Activated T-cell treated with anti-CD3 and anti-CD28 coated beads for 24 hours (primary cell): Measurements from ENCODE around the gene SNX33.
"Not testable (repeated sequence)": the region's sequence is repeated elsewhere in the genome, so short reads cannot be mapped to it uniquely, and the experiment has no call there.

Experiments used
- DNase-seq: peaks from one replicate; pipeline ENCODE4 v3.0.0-alpha.2; 2020; ENCODE audit warnings: low read depth

SNX33 gene

DNA sequence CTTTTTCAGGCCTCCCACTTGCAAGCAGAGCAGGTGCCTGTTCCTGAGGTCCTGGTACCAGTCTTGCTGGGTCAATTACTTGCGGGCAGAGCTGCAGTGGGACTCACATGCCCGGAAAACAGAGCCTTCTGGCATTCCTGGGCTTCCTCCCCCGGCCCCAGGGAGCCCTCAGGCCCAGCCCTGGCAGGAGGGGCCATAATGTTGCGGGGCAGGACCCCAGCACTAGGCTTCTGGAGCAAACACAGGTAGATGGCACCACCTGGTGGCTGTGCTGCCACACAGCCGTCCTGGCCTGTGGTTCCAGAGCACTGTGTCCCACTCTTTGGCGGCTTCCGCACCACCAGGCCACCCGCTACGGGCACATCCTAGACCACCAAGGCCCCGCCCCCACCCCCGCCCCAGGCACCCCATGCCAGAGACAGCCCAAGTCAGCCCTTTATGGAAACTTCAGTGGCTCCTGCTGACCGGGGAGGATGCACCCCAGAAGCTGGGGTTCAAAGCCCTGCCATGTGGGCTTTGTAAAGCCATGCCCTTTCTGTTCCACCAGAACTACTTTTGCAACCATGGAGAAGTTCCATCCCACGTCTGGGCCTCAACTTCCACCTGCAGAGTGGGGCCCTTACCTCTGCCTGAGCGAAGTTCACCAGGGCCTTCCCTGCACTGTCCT, 36.1 kb downstream of the SNX33 start:
- peak; percentile 61 for DNase-seq

DNA sequence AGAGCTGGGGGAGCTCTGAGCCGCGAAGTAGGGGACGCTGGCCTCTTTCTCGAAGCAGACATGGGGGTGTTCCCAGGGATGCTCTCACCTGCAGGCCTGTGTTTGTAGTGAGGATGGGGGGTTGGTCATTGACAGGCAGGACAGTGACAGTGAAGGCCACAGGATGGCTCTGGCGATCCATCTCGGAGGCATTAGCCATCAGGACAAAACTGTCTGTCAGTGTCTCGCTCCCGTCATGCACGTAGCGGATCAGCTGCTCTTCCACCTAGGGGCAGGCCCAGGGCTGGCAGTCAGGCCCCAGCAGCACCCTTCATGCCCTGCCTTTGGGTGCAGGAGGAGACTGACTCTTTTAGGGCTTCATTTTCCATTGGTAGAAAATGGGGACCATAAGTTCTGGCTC, 36.9 kb downstream of the SNX33 start:
- no peak for DNase-seq

DNA sequence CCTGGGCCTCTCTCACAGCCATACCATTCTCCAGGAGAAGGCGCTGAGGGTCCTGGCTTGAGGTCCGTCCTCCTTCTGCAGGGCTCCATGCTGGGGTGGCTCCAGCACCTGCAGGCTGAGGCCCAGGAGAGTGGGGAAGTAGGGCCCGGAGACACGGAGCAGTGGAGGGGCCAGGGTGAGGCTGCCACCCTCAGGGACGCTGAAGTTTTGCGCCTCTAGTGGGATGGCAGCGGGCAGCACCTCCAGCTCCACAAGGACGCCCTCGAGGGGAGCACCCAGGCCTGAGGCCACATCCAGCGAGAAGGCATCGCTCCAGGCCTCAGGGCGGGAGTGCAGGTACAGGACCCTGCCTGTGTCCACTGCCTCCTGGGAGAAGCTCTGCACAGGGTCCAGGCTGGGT, 37.5 kb downstream of the SNX33 start:
- DNase-seq, result no peak

DNA sequence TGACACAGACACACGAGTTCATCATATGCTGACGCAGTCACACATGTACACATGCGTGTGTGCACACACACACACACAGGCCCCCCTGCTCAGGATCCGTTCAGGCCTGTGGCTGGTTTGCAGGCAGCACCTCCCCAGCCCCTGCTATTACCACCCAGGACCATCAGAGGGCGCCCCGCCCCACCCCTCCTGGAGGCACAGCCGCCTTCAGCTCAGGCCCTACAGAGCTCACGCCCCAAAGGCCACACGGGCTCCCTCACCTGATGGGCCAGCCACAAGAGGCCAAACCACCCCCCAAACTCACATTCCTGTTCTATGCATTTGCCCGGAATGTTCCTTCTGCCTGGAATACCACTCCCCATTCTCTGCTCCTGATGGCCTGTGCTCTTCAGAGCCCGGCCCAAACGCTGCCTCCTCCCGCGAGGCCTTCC, 38.5 kb downstream of the SNX33 start:
- DNase-seq, result peak; percentile 72

DNA sequence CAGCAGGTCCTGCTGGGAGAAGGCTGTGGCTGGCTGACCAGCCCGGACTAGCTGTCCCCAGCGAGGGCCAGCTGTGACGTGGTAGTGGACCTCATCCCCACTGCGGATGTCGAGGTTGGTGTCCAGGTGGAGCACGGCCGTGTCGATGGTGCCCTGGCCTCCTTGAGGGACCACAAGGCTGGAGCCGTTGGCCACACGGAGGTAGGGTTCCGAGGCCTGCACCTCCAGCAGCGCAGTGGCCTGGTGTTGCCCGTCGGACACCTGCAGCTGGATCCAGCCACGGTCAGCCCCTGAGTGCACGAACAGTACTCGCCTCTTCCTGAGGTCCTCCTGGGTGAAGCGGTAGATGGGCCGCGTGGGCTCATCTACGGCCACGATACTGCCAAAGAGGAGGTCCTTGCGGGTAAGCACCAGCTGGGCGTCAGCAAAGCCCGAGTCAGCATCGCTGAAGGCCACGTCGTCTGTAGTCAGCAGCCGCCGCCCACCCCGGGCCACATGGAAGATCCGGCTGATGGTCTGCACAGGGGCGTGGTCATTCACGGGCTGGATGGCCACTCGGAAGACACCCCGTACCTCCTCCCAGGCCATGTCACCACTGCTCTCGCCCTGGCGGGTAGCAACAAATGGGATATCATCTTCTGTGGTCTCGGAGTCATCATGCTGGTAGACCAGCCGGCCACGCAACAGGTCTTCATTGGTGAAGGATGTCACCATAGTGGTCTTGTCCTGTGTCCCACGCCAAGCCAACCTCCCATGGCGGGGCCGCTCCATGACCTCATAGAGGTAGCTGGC, 40.0 kb downstream of the SNX33 start:
- no peak for DNase-seq

DNA sequence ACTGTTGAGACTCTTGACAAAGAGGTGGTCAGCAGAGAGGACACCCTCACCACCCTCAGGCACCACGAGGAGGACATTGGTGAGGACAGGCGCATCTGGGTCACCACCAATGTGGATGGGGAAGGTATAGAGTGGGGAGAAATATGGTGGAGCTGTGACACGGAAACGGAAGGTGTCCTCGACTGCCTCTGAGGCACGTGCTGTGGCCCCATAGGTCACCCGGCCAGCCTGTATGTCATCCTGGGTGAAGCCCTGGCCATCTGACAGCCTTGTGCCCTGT, 40.5 kb downstream of the SNX33 start:
- no peak for DNase-seq

DNA sequence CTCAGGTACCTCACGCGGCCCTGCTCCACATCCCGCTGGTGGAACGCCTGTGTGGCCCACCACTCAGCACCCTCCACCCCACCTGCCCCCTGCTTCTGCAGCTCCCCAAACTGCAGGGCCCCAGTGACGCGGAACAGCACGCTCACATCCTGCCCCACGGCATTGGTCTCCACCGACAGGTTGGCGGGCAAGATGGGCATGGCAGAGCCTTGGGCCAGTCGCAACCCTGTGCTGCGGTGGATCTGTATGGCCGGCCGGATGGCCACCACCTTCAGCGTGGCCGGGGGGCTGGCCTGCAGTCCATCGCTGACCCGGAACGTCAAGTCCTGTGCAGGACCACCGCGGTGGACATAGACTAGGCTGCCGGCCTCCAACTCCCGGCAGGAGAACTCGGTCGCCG, 41.1 kb downstream of the SNX33 start:
- no peak for DNase-seq

DNA sequence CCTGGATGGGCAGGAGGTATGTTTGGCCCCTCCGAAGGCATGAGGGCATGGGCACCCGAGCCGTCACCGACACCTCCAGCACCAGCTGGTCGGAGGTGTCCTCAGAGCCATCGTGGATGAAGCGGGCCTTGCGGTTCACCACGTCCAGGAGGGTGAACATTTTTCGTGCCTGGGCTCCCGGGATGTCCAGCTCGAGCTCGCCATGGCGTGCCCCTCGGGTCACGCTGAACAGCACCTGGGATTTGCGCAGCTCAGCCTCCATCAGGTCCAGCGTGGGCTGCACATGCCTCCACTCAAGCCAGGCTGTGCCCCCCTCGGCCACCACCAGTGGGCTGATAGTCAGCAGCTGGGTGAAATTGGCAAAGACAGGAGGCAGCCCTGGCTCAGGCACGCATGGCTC, 41.7 kb downstream of the SNX33 start:
- not testable (repeated sequence) for DNase-seq

DNA sequence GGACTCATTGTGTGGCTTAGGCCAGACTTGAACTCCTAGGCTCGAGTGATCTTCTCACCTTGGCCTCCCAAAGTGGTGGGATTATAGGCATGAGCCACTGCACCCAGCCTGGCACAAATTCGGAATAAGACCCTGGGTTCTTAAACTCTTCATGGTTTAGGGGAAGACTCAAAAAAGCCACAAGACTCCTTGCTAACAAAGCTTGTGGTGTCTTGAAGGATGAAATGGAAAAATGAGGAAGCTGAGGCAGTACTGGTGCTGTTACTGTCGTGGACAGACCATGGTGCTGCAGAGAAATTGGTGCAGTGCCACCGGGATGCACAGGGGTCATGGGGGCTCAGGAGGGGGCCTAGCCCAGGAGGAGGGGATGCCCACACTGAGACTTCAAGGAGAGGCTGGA, 44.6 kb downstream of the SNX33 start:
- not testable (repeated sequence) for DNase-seq

DNA sequence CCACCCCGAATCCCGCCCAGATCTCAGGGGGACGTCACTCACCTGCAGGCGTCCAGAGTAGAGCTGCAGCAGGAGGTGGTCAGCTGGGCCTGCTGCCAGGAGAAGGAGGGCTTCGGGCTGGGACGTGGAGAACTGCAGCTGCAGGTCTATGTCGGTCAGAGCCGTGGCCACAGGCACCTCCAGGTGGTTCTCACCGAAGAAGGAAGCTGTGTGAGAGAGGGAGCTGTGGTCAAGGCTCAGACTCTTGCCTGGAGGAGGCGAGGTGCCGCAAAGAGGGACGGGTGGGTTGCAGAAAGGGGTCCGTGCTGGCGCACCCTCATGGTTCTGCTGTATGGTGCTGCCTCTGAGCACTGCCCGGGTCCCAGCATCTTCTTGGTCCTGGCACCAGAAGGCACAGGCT, 45.3 kb downstream of the SNX33 start:
- DNase-seq, result not testable (repeated sequence)

DNA sequence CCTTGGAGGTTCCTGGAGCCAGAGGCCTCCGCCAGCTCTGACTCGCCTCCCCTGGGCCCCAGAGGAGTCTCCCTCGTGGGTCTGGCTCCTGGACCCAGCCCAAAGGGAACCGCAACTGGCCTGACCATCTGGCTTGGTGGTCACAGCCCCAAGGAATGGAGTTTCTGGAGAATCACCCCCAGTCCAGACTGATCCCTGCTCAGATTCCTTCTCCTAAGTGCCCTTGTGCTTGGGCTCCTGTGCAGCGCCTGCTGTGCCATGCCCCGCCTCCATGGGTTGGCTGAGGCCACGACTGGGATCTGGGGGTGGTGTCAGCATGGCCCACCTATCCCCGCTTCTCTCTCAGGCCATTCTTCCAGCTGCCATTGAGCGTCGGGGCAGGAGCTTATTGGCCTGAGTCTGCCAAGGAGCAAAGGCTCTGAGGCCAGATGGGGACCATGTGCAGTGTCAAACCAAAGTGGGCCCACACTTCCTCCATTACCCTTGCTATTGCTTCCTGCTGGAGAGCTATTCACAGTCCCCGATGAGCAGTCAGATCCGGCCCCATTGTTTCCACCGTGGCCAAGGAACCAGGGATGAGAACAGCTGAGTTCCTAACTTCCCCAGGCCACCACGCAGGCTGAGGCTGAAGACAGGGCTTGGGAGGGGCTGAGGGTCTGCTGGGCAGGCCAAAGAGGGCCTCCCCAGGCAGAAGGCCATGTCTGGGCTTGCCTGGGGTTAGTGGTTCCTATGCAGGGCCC, 46.0 kb downstream of the SNX33 start:
- DNase-seq, result no peak

DNA sequence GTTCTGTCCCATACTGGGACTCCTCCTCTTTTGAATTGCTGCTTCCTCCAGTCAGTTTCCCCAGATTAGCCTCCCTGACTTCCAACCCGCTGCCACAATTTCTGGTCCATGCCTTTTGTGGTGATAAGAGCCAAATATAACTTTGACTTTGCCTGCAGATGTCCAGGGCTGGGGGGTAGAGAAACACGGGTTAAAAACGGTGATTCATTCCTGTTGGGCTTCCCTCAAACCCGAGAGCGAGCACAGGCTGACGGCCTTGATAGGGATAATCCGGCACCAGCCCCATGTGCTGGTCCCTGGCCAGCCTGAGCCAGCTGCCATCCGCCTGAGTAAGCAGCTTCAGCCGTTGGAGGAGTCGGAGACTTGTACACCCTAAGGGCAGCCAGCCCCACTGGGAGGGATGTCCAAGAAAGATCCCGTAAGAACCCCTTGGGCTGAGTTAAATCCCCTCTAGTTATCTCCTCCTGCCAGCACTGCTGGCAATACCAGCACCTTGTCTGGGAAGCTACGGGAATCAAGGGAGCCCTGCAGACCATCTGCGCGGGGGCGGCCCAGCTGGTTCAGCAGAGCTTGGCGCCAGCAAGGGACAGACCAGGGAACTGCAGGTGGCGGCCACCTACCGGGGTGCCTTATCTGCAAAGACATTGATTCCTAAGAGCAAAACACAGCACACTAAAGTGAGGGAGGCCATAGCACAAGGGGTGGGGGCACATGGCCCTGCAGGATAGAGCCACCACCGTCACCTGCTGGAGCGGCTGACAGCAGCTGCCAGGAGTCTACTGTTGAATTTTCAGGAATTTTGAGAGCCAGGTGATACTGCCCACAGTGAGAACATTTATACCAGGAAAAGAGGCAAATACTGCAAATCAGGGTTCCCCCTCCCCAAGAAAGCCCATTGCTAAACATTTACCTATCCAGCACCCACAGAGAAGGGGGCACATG, 46.8 kb downstream of the SNX33 start:
- DNase-seq, result no peak

DNA sequence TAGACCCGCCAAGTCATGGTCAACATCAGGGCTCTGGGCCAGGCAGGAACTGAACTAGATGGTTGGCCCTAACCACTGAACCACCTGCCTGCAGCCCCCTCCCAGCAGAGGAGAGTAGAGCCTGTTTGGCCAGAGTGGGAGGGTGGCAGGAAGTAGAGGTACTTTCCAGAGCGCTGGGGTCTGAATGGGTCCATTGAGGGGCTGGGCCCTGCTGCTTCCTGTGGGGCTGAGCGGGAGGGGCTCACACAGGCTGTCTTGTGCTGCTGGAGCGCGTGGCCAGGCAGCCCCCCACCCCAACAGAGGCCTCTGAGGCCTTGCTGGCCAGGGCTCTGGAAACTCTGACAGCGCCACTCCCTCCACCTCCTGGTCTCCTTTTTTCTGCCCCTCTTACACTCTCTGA, 47.5 kb downstream of the SNX33 start:
- DNase-seq, result no peak

DNA sequence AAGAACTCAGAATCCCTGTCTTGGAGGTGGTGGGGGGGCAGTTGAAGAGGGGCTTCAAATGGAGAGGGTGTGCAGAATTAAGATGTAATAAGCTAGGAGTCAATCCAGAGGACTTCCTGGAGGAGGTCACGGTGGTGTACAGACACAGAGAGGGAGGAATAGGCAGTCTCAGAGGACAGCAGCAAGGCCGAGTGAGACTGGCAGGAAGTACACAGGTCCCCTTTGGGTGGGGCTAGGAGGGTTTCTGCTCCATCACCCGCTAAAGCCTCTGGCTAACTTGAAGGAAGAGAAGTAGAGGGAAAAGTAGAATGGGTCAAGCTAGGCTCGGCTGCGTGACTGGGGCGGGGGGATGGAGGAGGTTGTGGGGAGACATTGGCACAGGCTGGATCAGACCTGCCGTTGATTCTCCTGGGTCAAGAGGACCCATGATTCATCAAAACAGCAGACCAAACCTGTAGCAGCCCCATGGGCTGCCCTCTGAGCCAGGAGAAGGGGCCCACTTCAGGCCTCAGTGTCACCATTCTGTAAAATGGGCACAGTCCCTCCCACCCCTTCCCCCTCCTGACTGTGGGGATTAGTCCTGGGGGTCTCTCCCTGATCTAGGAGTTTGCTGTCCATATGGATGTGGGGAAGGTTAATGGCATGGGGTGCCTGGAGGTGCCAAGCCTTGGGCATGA, 48.1 kb downstream of the SNX33 start:
- DNase-seq, result no peak

DNA sequence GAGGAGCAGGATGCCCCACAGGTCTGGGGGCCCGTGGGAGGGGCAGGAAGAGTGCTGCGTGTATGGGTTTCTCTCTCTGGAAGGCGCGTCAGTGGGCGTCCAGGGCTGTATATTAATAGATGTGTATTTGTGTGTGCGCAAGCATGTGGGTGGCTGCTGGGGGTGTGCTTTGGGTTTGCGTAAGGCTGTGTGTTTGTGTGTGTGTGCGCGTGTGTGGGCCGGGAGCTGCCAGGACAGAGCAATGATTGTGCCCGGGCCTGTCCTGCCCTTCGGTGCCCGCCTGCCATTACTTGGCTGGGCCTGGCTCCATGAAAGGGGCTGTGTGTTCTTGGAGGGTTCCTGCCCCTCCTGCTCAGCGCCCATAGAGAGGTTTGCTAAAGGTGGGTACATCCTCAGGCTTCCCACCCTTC, 48.6 kb downstream of the SNX33 start:
- DNase-seq, result no peak

DNA sequence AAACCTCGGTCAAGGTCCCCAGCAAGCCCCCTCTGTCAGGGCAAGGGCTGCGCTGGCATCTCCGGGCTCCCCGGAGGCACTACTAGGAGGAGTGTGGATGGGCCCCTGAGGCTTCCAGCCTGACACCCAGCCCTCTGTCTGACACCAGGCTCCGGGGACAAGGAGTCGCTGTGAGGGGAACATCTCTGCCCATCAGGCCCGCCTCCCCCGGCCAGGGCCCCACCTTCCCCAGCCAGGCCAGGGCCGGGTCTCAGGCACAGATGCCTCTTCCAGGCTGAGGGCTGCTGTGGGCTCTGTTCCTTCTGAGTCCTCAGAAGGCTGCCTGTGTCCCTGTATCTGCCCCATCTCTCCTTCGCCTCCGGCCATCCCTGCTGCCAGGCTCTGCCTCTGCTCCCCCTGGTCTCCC, 49.1 kb downstream of the SNX33 start:
- no peak for DNase-seq

DNA sequence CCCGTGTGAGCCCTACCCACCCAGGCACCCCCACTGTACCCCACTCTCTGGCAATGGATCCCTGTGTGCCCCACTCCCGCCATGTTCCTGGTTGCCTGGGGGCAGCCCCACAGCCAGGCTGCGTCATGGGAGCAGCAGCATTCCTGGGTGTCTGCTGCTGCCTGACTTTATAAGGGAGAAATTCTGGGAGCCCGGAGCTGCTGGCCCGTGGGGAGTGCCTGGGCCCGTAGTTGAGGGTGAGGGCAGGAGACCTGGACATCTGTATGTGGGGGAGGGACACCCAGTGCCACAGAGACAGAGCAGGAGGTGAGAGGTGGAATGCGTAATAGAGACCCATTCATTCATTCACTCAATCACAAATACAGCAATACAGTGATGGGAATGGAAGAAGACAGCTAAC, 49.8 kb downstream of the SNX33 start:
- no peak for DNase-seq

DNA sequence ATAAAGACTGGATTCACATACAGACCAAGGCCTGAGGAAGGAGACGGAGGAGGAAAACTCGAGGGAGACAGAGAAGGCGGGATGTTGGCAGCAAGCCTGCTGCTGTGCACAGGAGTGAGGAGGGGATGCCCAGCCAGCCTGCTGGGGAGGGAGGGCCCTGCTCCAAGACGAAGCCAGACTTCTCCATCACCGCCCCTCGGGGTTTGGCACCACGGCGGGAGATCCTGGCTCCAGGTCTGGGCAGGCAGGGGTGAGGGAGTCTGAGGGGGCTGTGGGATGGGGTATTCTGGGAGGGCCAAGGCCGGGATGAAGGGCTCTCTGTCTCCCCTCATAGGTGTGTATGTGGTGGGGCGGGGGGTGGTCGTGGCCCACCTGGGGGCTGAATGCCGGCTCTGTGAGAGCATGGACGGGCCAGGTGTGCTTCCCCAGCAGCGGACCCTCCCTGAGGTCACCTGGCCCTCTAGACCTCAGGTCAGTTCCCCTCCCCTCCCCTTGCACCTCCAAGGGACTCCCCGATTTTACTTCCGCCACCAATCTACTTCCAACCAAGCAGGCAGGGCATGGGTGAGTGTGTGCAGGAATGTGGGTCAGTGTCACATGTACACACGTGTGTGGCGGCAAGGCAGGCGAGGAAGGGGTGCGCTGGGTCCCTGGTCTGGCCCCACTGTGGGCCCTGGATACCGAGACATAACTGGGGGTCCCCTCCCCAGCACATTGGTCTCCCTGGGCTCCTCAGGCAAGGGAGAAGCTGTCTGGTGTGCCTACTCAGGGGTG, 50.4 kb downstream of the SNX33 start:
- DNase-seq, result not testable (repeated sequence)

DNA sequence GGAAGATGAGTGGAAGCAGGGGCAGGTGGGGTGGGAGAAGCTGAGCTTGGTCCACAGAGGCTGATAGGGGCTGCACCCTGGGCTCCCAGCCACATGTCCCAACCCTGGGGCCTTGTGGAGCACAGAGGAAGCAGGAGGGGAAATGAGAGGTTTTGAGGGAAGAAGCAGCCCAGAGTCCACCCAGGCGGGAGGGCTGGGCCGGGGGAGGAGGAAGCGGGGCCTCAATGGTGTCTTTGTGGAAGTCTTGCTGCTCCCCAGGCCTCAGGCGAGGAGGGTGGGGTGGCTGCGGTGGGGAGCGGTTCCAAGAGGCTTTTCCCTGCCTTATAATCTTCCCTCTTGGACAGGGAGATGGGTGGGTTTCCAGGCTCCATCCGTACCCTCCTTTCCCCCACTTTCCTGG, 51.8 kb downstream of the SNX33 start:
- DNase-seq, result not testable (repeated sequence)

DNA sequence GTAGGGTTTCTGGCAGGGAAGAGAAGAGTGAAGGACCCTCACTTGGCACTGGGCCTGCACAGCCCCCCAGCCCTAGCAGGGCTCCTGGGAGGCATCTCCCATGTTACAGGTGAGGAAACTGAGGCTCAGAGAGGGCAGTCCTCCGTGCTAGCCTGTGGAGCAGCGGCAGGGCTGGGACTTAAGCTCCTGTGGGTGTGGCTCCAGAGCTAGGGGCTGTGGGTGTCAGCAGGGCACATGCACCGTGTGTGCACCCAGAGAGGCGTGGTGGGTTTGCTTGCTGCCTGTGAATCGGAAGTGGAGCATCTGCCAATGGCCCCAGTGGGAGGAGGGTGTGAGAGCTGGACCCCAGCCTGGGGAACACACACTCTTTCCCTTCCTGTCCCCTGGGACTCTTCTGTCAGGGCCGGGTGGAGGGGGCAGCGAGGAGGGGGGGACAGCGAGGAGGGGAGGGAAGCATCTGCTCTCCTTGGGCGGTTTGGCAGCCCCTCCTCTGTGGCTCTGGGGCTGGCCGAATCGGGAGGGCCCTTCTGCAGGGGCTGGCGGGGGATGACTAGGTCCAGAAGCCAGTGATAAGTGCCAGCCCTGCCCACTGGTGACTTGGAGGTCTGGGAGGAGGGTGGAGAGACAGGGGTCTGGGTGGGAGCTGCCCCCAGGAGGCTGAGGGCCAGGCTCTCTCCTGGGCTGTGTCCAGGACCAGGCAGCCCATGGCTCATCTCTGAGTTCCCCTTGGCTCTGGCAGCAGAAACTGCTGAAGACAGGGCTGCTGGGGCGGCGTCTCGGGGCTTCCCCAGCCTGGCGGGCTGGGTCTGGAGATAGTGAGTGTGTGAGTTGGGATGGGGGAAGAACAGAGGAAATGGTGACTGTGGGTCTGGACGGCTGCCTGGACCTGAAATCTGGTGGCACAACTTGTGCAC, 52.5 kb downstream of the SNX33 start:
- DNase-seq, result not testable (repeated sequence)
